Measurements from ENCODE around the gene CCT8L2. TPM values are rescaled to one million over a fixed set of nuclear protein-coding genes. Genes with fewer than 3 reads are reported as not detected.
"Not testable (repeated sequence)": the region's sequence is repeated elsewhere in the genome, so short reads cannot be mapped to it uniquely, and the experiment has no call there.

Gene CCT8L2
- total RNA-seq, 1 donor from 2014 or later = not detected

- H3K27me3 ChIP-seq (ENCODE audit: low read depth) = no peaks in the 10 kb centered on the region
- no peak for DNase-seq
- H3K27ac ChIP-seq (replicated peaks) = no peak overlapping the region
- intact Hi-C loops (cut with micrococcal nuclease) = no loop called here
- H3K4me3 ChIP-seq = no peak overlapping the region
- no peaks in the 10 kb centered on the region for H3K36me3 ChIP-seq
- no peaks in the 10 kb centered on the region for H3K9me3 ChIP-seq (replicated peaks)
- H3K4me1 ChIP-seq = no peaks in the 10 kb centered on the region
- TF ChIP-seq CTCF (IDR thresholded peaks at IDR 0.05; ENCODE audit: borderline replicate concordance) = no peak
These were observed 28.8 kb downstream of the CCT8L2 start for GRCh38 chr22:16563555-16564520.

- Histone ChIP-seq H3K4me3 (no peak overlapping the region), H3K27ac (replicated peaks) (no peak overlapping the region), H3K36me3 (no peaks in the 10 kb centered on the region), H3K9me3 (replicated peaks) (no peaks in the 10 kb centered on the region), H3K27me3 (ENCODE audit: low read depth) (no peaks in the 10 kb centered on the region), H3K4me1 (no peaks in the 10 kb centered on the region)
- intact Hi-C loops (cut with micrococcal nuclease) = no loop called here
- no peak for DNase-seq
- TF ChIP-seq CTCF (IDR thresholded peaks at IDR 0.05; ENCODE audit: borderline replicate concordance) = no peak
These were observed 29.7 kb downstream of the CCT8L2 start for GRCh38 chr22:16562711-16563554.

- intact Hi-C loops (cut with micrococcal nuclease); H3K36me3 ChIP-seq; H3K27ac ChIP-seq (replicated peaks); H3K9me3 ChIP-seq (replicated peaks); DNase-seq; H3K4me3 ChIP-seq; H3K27me3 ChIP-seq (ENCODE audit: low read depth); H3K4me1 ChIP-seq: not testable (repeated sequence)
These were observed 31.4 kb downstream of the CCT8L2 start for GRCh38 chr22:16561093-16561658.

- intact Hi-C loops (cut with micrococcal nuclease); H3K36me3 ChIP-seq; H3K4me3 ChIP-seq; H3K27me3 ChIP-seq (ENCODE audit: low read depth); H3K9me3 ChIP-seq (replicated peaks); H3K4me1 ChIP-seq; DNase-seq; H3K27ac ChIP-seq (replicated peaks): not testable (repeated sequence)
These were observed 32.0 kb downstream of the CCT8L2 start for GRCh38 chr22:16560651-16561050.

- H3K27me3 ChIP-seq (ENCODE audit: low read depth); H3K4me1 ChIP-seq; H3K36me3 ChIP-seq; intact Hi-C loops (cut with micrococcal nuclease); H3K27ac ChIP-seq (replicated peaks); DNase-seq; H3K9me3 ChIP-seq (replicated peaks); H3K4me3 ChIP-seq: not testable (repeated sequence)
These were observed 32.6 kb downstream of the CCT8L2 start for GRCh38 chr22:16559996-16560395.

GRCh38 chr22:16559056-16559955, 33.3 kb downstream of the CCT8L2 start:
- no peaks in the 10 kb centered on the region for H3K4me1 ChIP-seq
- DNase-seq = no peak
- H3K36me3 ChIP-seq = no peaks in the 10 kb centered on the region
- intact Hi-C loops (cut with micrococcal nuclease) = no loop called here
- no peak for TF ChIP-seq CTCF (IDR thresholded peaks at IDR 0.05; ENCODE audit: borderline replicate concordance)
- H3K27me3 ChIP-seq (ENCODE audit: low read depth) = no peaks in the 10 kb centered on the region
- no peak overlapping the region for H3K4me3 ChIP-seq
- no peak overlapping the region for H3K27ac ChIP-seq (replicated peaks)
- H3K9me3 ChIP-seq (replicated peaks) = peaks cover 13% of the 10 kb centered on the region

GRCh38 chr22:16558376-16558945, 34.1 kb downstream of the CCT8L2 start:
- H3K27me3 ChIP-seq (ENCODE audit: low read depth); intact Hi-C loops (cut with micrococcal nuclease); H3K27ac ChIP-seq (replicated peaks); H3K4me1 ChIP-seq; H3K4me3 ChIP-seq; DNase-seq; H3K36me3 ChIP-seq: not testable (repeated sequence)
- H3K9me3 ChIP-seq (replicated peaks) = peaks cover 13% of the 10 kb centered on the region

GRCh38 chr22:16557511-16557910, 35.1 kb downstream of the CCT8L2 start:
- H3K27me3 ChIP-seq (ENCODE audit: low read depth); intact Hi-C loops (cut with micrococcal nuclease); H3K27ac ChIP-seq (replicated peaks); DNase-seq; H3K4me1 ChIP-seq; H3K36me3 ChIP-seq; H3K4me3 ChIP-seq: not testable (repeated sequence)
- peaks cover 17% of the 10 kb centered on the region for H3K9me3 ChIP-seq (replicated peaks)
